Gastrocnemius medialis (tissue), 4 donors: ENCODE measurements around the gene KRT12.

Experiments
- POLR2A ChIP-seq, 2 donors: fragments of 450-650 bp; IDR thresholded peaks; one replicate each; pipeline ENCODE4 v1.6.1; 2017; ENCODE audit warnings: antibody characterized with exemption in 2 of 2, mild to moderate bottlenecking in 2 of 2, moderate library complexity in 2 of 2
- TF ChIP-seq, protein P1 (sequence below), 5 experiments: fragments of 450-650 bp in 3 of 5; fragments of 200-600 bp in 2 of 5; sonication (generic) in 2 of 5; IDR thresholded peaks in 4 of 5; conservative IDR thresholded peaks in 1 of 5; 1 replicate in 4 of 5; 2 replicates in 1 of 5; pipeline ENCODE4 v1.5.1; 2016 to 2019; ENCODE audit warnings: antibody characterized with exemption in 5 of 5, mild to moderate bottlenecking in 3 of 5, moderate library complexity in 3 of 5

DNA sequence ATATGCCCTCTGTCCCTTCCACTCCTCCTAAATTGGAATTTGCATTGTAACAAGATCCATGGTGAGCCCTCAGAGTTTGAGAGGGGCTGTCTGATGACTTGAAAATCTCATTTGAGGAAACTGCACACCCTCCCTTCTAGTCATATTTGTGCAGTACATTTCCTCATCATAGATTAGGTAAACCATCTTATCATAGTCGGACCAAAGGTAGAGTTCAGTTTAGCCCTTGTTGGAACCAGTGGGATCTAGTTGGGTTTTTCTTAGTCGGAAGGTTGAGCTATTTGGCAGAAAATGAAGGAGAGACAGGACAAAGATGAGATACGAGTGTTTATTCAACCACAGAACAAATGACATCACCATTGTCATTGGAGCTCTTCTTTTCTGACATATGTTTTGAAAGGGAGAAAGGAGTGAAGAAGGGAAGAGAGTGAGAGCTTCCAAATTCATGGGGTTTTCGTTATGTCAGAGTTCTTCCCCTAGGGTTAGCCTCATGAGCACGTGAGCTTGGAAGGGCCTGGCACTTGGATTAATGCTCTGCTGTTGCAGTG, 33.9 kb upstream of the KRT12 start:
- no peak for TF ChIP-seq POLR2A (IDR thresholded peaks at IDR 0.05)
- TF ChIP-seq, protein P1, sequence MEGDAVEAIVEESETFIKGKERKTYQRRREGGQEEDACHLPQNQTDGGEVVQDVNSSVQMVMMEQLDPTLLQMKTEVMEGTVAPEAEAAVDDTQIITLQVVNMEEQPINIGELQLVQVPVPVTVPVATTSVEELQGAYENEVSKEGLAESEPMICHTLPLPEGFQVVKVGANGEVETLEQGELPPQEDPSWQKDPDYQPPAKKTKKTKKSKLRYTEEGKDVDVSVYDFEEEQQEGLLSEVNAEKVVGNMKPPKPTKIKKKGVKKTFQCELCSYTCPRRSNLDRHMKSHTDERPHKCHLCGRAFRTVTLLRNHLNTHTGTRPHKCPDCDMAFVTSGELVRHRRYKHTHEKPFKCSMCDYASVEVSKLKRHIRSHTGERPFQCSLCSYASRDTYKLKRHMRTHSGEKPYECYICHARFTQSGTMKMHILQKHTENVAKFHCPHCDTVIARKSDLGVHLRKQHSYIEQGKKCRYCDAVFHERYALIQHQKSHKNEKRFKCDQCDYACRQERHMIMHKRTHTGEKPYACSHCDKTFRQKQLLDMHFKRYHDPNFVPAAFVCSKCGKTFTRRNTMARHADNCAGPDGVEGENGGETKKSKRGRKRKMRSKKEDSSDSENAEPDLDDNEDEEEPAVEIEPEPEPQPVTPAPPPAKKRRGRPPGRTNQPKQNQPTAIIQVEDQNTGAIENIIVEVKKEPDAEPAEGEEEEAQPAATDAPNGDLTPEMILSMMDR (IDR thresholded peaks at IDR 0.05 in 4 of 5, conservative IDR thresholded peaks at IDR 0.05 in 1 of 5) = no peak
